KMS-11 (cell line): ENCODE data around the gene UGT1A8.

Experiments used
- H2AFZ ChIP-seq: fragments of 200-600 bp; sonication (generic); 2 replicates; pipeline ENCODE4 v1.6.1; 2016; ENCODE audit warnings: antibody characterized with exemption, mixed run types, low read depth
- H3K27ac ChIP-seq: fragments of 200-600 bp; sonication (generic); 2 replicates; pipeline ENCODE4 v1.6.1; 2016; ENCODE audit warnings: mild to moderate bottlenecking, mixed run types
- H3K27me3 ChIP-seq: fragments of 200-600 bp; sonication (generic); 2 replicates; pipeline ENCODE4 v1.6.1; 2017; ENCODE audit warnings: mild to moderate bottlenecking, low read depth, mixed run types, moderate library complexity; ENCODE audit not compliant: insufficient read depth
- H3K36me3 ChIP-seq: fragments of 200-600 bp; sonication (generic); 2 replicates; pipeline ENCODE4 v1.6.1; 2017; ENCODE audit warnings: mild to moderate bottlenecking, mixed run types; ENCODE audit not compliant: insufficient read depth
- H3K4me1 ChIP-seq: fragments of 200-600 bp; sonication (generic); 2 replicates; pipeline ENCODE4 v1.6.1; 2016; ENCODE audit warnings: mild to moderate bottlenecking, low read depth, mixed run types; ENCODE audit not compliant: poor library complexity, severe bottlenecking
- H3K4me2 ChIP-seq: fragments of 200-600 bp; sonication (generic); 2 replicates; pipeline ENCODE4 v1.7.0; 2016; ENCODE audit warnings: mild to moderate bottlenecking, mixed run types
- H3K4me3 ChIP-seq: fragments of 200-600 bp; sonication (generic); IDR thresholded peaks from 2 replicates; pipeline ENCODE4 v1.6.1; 2017; ENCODE audit warnings: low read depth, low read length, mixed read lengths; ENCODE audit not compliant: insufficient read depth
- H3K79me2 ChIP-seq: fragments of 200-600 bp; sonication (generic); 2 replicates; pipeline ENCODE4 v1.6.1; 2016; ENCODE audit warnings: low read depth, mixed run types; ENCODE audit not compliant: insufficient read depth
- H3K9ac ChIP-seq: fragments of 200-600 bp; sonication (generic); 2 replicates; pipeline ENCODE4 v1.6.1; 2016; ENCODE audit warnings: mild to moderate bottlenecking, mixed run types
- H4K20me1 ChIP-seq: fragments of 200-600 bp; sonication (generic); 2 replicates; pipeline ENCODE4 v1.6.1; 2016; ENCODE audit warnings: mild to moderate bottlenecking, mixed run types; ENCODE audit not compliant: insufficient read depth
- CTCF ChIP-seq: fragments of 200-600 bp; sonication (generic); conservative IDR thresholded peaks from 2 replicates; pipeline ENCODE4 v1.6.1; 2017; ENCODE audit warnings: low read depth, mild to moderate bottlenecking, antibody characterized with exemption, low read length, moderate library complexity, mixed read lengths

Gene UGT1A8

DNA sequence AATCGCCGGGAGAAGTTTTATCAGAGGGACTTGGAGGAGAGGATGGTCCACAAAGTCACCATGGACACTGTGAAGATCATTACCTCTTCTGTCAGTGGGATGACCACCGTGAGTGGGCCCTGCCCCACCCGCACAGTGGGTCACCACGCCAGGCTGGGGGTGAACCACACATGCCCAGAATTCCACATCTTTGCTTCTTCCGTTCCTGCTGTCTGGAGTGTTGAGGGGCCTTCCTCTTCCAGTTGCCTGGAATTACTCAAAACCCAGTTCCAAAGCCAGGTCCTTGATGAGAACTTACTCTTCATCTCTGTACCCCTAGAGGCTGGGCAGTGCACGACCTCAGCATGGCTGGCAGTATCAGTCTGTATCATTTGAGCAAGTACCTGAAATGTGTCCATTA, 182.8 kb downstream of the UGT1A8 start:
- no peaks in the 10 kb centered on the region for H4K20me1 ChIP-seq
- no peak overlapping the region for H3K27ac ChIP-seq
- no peak overlapping the region for H3K4me3 ChIP-seq
- H2AFZ ChIP-seq: no peak overlapping the region
- no peak overlapping the region for H3K4me2 ChIP-seq
- no peaks in the 10 kb centered on the region for H3K27me3 ChIP-seq
- H3K79me2 ChIP-seq: no peaks in the 10 kb centered on the region
- H3K4me1 ChIP-seq: no peaks in the 10 kb centered on the region
- no peaks in the 10 kb centered on the region for H3K36me3 ChIP-seq
- H3K9ac ChIP-seq: no peak overlapping the region
- no peak for TF ChIP-seq CTCF

- Histone ChIP-seq H3K27me3 (no peaks in the 10 kb centered on the region), H3K4me3 (no peak overlapping the region), H3K4me1 (no peaks in the 10 kb centered on the region), H3K27ac (no peak overlapping the region), H3K79me2 (no peaks in the 10 kb centered on the region), H3K9ac (no peak overlapping the region), H4K20me1 (no peaks in the 10 kb centered on the region), H2AFZ (no peak overlapping the region), H3K4me2 (no peak overlapping the region), H3K36me3 (no peaks in the 10 kb centered on the region)
- no peak for TF ChIP-seq CTCF
Measured at GRCh38 chr2:233801357-233802131, 184.1 kb downstream of the UGT1A8 start.

DNA sequence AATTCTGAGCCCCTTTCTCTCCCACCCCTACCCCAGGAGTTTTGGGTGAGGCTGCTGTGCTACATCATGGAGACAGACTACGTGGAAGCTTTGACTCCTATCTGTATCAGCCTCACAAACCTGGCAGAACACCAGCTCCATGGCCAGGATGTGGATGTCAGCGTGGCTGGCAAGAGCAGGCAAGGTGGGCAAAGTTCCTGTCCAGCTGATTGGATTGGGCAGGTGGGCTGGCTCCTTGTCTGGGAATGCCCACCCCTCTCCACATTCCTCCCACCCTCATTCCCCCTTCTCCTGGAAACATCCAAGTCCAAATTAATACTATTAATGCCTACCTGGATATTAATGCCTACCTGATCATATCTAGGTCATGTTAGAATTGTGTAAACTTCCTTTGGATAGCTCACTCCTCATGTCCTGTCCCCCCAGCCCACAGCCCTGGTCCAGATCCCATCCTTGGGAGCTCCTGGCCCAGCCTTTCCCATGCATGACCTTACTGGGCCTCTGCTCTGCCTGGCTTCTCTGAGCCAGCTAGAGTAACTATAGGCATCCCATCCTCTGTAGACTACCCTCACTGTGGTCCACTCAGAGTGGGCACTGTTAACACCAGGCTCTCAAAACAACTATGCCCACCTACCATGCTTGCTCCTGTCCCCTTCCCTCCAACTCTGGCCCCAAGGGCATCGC, 184.8 kb downstream of the UGT1A8 start:
- H3K4me2 ChIP-seq: no peak overlapping the region
- H3K27ac ChIP-seq: no peak overlapping the region
- no peak overlapping the region for H3K9ac ChIP-seq
- no peaks in the 10 kb centered on the region for H3K36me3 ChIP-seq
- no peaks in the 10 kb centered on the region for H4K20me1 ChIP-seq
- TF ChIP-seq CTCF: no peak
- H3K27me3 ChIP-seq: no peaks in the 10 kb centered on the region
- H2AFZ ChIP-seq: no peak overlapping the region
- H3K4me3 ChIP-seq: no peak overlapping the region
- H3K4me1 ChIP-seq: no peaks in the 10 kb centered on the region
- H3K79me2 ChIP-seq: no peaks in the 10 kb centered on the region

- no peak overlapping the region for H3K27ac ChIP-seq
- TF ChIP-seq CTCF: no peak
- H3K9ac ChIP-seq: no peak overlapping the region
- no peaks in the 10 kb centered on the region for H3K4me1 ChIP-seq
- no peak overlapping the region for H3K4me2 ChIP-seq
- no peaks in the 10 kb centered on the region for H3K27me3 ChIP-seq
- H3K4me3 ChIP-seq: no peak overlapping the region
- H3K36me3 ChIP-seq: no peaks in the 10 kb centered on the region
- H2AFZ ChIP-seq: no peak overlapping the region
- H4K20me1 ChIP-seq: no peaks in the 10 kb centered on the region
- no peaks in the 10 kb centered on the region for H3K79me2 ChIP-seq
Measured at GRCh38 chr2:233803292-233803911, 186.0 kb downstream of the UGT1A8 start.
